HEK293T (cell line): ENCODE data around the gene IER3.

Experiments used
- CTCF ChIA-PET: fragments of 350-600 bp; formaldehyde crosslinking; extraction: SDS; loops from one replicate; lab custom pipeline; 2021; ENCODE audit warnings: antibody characterized with exemption, inconsistent platforms; lab: Yijun Ruan, JAX
- POLR2A ChIA-PET: fragments of 350-600 bp; formaldehyde crosslinking; extraction: SDS; loops from one replicate; lab custom pipeline; 2020; ENCODE audit warnings: antibody characterized with exemption, inconsistent platforms; lab: Yijun Ruan, JAX
- DNase-seq: peaks from one replicate; pipeline ENCODE4 v3.0.0; 2012; ENCODE audit warnings: mixed read lengths; ENCODE audit errors: extremely low spot score
- ARNT ChIP-seq: fragments of 450-650 bp; IDR thresholded peaks from 2 replicates; pipeline ENCODE4 v1.6.1; 2017; ENCODE audit warnings: mild to moderate bottlenecking
- BHLHE40 ChIP-seq: fragments of 450-650 bp; IDR thresholded peaks from 2 replicates; pipeline ENCODE4 v1.6.1; 2016; ENCODE audit warnings: mild to moderate bottlenecking, moderate library complexity, borderline replicate concordance
- CTBP1 ChIP-seq: fragments of 450-650 bp; IDR thresholded peaks from 2 replicates; pipeline ENCODE4 v1.6.1; 2016; ENCODE audit warnings: borderline replicate concordance
- ELF4 ChIP-seq: fragments of 450-650 bp; IDR thresholded peaks from 2 replicates; pipeline ENCODE4 v1.6.1; 2017; ENCODE audit warnings: antibody characterized with exemption
- FOXA1 ChIP-seq: fragments of 450-650 bp; IDR thresholded peaks from 2 replicates; pipeline ENCODE4 v1.6.1; 2016; ENCODE audit warnings: mild to moderate bottlenecking
- FOXK2 ChIP-seq: fragments of 450-650 bp; IDR thresholded peaks from 2 replicates; pipeline ENCODE4 v1.6.1; 2016; ENCODE audit warnings: mild to moderate bottlenecking
- FOXM1 ChIP-seq: fragments of 450-650 bp; IDR thresholded peaks from 2 replicates; pipeline ENCODE4 v1.6.1; 2017; ENCODE audit warnings: mild to moderate bottlenecking, borderline replicate concordance
- HDGF ChIP-seq: fragments of 450-650 bp; IDR thresholded peaks from 2 replicates; pipeline ENCODE4 v1.6.1; 2017; ENCODE audit warnings: antibody characterized with exemption, borderline replicate concordance
- L3MBTL2 ChIP-seq: fragments of 450-650 bp; conservative IDR thresholded peaks from 2 replicates; pipeline ENCODE4 v1.6.1; 2016; ENCODE audit warnings: mild to moderate bottlenecking
- LEF1 ChIP-seq: fragments of 450-650 bp; IDR thresholded peaks from 2 replicates; pipeline ENCODE4 v1.6.1; 2017; ENCODE audit warnings: mild to moderate bottlenecking, borderline replicate concordance
- NFRKB ChIP-seq: fragments of 450-650 bp; IDR thresholded peaks from 2 replicates; pipeline ENCODE4 v1.6.1; 2016; ENCODE audit warnings: mild to moderate bottlenecking, moderate library complexity
- SP1 ChIP-seq: fragments of 450-650 bp; IDR thresholded peaks from 2 replicates; pipeline ENCODE4 v1.6.1; 2017
- SUZ12 ChIP-seq: fragments of 450-650 bp; IDR thresholded peaks from 2 replicates; pipeline ENCODE4 v1.6.1; 2016; ENCODE audit warnings: mild to moderate bottlenecking
- TARDBP ChIP-seq: fragments of 450-650 bp; IDR thresholded peaks from 2 replicates; pipeline ENCODE4 v1.6.1; 2016
- ZNF384 ChIP-seq: fragments of 450-650 bp; IDR thresholded peaks from 2 replicates; pipeline ENCODE4 v1.6.1; 2016
- TF ChIP-seq, protein P1 (sequence below): fragments of 450-650 bp; IDR thresholded peaks from 2 replicates; pipeline ENCODE4 v1.6.1; 2016

The IER3 gene

DNA sequence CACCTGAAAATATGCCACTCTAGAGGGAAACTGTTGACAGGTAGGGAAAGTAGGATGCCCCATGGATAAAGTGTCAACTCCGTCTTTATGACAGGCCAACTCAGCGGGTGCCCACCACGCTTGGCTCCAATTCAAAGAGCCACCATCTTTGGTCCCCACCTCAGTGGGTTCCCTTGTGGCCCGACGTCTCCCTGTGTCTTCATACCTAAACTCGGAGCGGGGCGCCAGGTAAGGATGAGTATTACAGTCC is 27.5 kb downstream of the IER3 start:
- DNase-seq: peak; percentile 18
- POLR2A ChIA-PET: interaction anchor here (0.7 to 3.5 kb wide), 33 partner anchors 9 to 369 kb away, joined by 3 to 101 read pairs (median 4); partner anchors contain the start of genes ABCF1, DHX16, NRM and PPP1R10
- no peak for TF ChIP-seq TARDBP
- TF ChIP-seq LEF1: no peak
- TF ChIP-seq FOXK2: no peak
- TF ChIP-seq L3MBTL2: peak; percentile 44
- TF ChIP-seq CTBP1: no peak
- TF ChIP-seq NFRKB: peak; percentile 45; the same call in 1 of the 2 replicates
- no peak for TF ChIP-seq SP1
- CTCF ChIA-PET: interaction anchor here (0.7 to 1.3 kb wide), 3 partner anchors 13 to 44 kb away, joined by 3 to 4 read pairs (median 3); partner anchors contain the start of gene DHX16

DNA sequence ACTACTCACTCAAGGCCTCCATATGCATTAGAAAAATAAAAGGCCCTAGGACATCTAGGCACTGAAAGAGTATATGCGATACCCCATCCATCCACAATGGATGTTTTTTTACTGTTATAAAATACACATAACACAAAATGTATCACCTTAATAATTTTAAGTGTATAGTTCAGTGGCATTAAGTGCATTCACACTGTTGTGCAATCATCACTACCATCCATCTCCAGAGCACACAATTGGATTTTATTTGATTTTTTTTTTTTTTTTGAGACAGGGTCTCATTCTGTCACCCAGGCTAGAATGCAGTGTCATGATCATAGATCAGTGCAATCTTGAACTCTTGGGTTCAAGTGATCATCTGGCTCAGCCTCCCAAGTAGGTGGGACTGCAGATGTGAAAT is 30.1 kb downstream of the IER3 start:
- TF ChIP-seq CTBP1: no peak
- no peak for TF ChIP-seq SP1
- no peak for TF ChIP-seq FOXK2
- TF ChIP-seq HDGF: no peak
- TF ChIP-seq NFRKB: no peak
- no peak for TF ChIP-seq LEF1
- no peak for TF ChIP-seq ARNT
- TF ChIP-seq FOXM1: no peak
- TF ChIP-seq SUZ12: no peak
- TF ChIP-seq, protein P1, sequence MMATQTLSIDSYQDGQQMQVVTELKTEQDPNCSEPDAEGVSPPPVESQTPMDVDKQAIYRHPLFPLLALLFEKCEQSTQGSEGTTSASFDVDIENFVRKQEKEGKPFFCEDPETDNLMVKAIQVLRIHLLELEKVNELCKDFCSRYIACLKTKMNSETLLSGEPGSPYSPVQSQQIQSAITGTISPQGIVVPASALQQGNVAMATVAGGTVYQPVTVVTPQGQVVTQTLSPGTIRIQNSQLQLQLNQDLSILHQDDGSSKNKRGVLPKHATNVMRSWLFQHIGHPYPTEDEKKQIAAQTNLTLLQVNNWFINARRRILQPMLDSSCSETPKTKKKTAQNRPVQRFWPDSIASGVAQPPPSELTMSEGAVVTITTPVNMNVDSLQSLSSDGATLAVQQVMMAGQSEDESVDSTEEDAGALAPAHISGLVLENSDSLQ: no peak
- no peak for TF ChIP-seq BHLHE40
- no peak for TF ChIP-seq ZNF384
- no peak for TF ChIP-seq TARDBP
- no peak for TF ChIP-seq ELF4
- no peak for DNase-seq
- POLR2A ChIA-PET: no interaction called here
- CTCF ChIA-PET: no interaction called here

DNA sequence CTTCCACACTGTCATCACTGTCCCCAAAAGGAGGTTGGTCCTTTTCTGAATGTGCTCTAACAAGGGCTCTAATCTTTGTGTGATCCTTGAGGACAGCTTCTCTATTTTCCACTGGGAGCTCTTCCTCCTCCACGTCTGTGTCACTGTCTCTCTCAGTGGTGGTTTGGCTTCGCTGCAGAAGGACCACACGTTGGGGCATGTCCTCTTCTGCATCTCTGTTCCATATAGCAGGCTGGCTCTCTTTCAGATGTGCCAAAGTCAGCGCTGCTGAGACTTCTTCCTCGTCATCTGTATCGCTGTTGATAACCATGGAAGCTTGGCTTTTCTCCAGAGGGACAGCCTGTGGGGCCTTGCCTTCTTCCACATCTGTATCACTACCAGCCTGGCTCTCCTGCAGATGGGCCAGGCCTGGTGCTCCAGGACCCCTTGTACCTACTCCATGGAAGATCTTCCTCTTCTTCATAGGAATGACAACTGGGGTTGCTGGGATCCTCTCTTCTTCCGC is 31.9 kb downstream of the IER3 start:
- DNase-seq: no peak
- POLR2A ChIA-PET: interaction anchor here (0.9 to 3.1 kb wide), 5 partner anchors 8 to 25 kb away, joined by 3 to 13 read pairs (median 7); partner anchors contain the start of gene NRM
- TF ChIP-seq FOXA1: no peak
- no peak for TF ChIP-seq ZNF384
- TF ChIP-seq NFRKB: no peak
- no peak for TF ChIP-seq ELF4
- TF ChIP-seq BHLHE40: no peak
- TF ChIP-seq SUZ12: no peak
- TF ChIP-seq L3MBTL2: no peak
- no peak for TF ChIP-seq HDGF
- no peak for TF ChIP-seq FOXM1
- no peak for TF ChIP-seq TARDBP
- TF ChIP-seq CTBP1: no peak
- no peak for TF ChIP-seq LEF1
- TF ChIP-seq SP1: no peak
- no peak for TF ChIP-seq FOXK2
- TF ChIP-seq, protein P1: no peak
- no peak for TF ChIP-seq ARNT
- CTCF ChIA-PET: interaction anchor here (1.0 kb wide), 1 partner anchor 18 kb away, joined by 7 read pairs; no protein-coding TSS in a partner anchor

DNA sequence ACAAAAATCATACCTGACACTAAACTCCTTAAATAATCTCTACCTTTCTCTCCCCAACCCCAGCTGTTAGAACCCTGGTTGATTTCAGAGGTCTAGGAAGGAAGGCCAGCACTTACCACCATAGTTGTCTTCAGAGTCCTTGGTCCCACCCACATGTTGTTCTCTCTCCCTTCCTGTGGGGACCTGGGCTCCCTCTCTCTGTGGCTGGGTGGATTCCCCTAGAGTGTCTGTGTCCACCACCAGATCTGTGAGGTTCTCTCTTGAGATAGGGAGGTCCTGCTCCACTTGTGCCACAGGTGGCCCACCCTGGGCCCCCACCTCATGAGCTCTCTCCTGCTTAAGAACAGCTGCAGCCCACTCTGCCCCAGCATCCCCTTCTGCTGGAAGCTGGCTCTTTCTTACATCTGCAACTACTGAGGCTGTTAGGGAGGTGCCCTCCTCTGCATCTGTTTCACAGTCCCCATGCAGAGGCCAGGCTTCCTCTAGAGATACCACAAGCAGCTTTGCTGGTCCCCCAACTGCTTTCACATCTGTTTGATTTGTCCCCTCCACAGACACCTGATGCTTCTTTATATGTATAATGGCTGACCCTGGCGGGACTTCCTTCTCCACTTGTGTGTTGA is 32.5 kb downstream of the IER3 start:
- DNase-seq: no peak
- no peak for TF ChIP-seq FOXA1
- TF ChIP-seq ZNF384: no peak
- TF ChIP-seq, protein P1: no peak
- TF ChIP-seq L3MBTL2: no peak
- POLR2A ChIA-PET: interaction anchor here (0.9 to 3.1 kb wide), 5 partner anchors 8 to 24 kb away, joined by 3 to 13 read pairs (median 7); partner anchors contain the start of gene NRM
- CTCF ChIA-PET: no interaction called here

DNA sequence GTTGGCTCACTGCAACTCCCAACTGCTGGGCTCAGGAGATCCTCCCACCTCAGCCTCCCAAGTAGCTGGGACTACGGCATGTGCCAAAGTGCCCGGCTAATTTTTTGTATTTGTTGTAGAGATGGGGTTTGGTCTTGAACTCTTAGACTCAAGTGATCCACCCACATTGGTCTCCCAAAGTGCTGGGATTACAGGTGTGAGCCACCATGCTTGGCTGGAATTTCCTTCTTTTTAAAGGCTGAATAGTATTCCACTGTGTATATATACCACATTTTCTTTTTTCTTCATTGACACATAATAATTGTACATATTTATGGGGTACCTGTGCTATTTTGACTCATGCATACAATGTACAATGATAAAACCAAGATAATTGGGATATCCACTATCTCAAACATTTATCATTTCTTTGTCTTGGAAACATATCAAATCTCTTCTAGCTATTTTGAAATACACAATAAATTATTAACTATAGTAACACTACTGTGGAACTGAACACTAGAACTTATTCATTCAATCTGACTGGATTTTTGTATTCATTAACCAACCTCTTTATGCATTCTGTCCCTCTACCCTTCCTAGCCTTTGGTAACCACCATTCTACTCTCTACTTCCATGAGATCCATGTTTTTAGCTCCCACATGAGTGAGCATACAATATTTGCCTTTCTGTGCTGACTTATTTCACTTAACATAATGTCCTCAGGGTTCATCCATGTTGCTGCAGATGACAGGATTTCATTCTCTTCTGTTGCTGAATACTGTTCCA is 35.1 kb downstream of the IER3 start:
- CTCF ChIA-PET: interaction anchor here (0.5 to 0.7 kb wide), 2 partner anchors 21 to 24 kb away, joined by 3 to 5 read pairs; no protein-coding TSS in a partner anchor
- POLR2A ChIA-PET: interaction anchor here (1.3 to 4.3 kb wide), 3 partner anchors 8 to 19 kb away, joined by 4 to 25 read pairs (median 17); partner anchors contain the start of genes MDC1 and NRM
- no peak for DNase-seq
- TF ChIP-seq ELF4 (no peak), HDGF (no peak), FOXK2 (no peak), ZNF384 (no peak), L3MBTL2 (no peak), CTBP1 (no peak), LEF1 (no peak), FOXA1 (no peak), ARNT (no peak), SP1 (no peak), FOXM1 (no peak), TARDBP (no peak), NFRKB (no peak), BHLHE40 (no peak), SUZ12 (no peak)
- TF ChIP-seq, protein P1: no peak
